ENCODE measurements around the gene EPB41L2. TPM values are rescaled to one million over a fixed set of nuclear protein-coding genes. Genes with fewer than 3 reads are reported as not detected.

Gene EPB41L2
- total RNA-seq, 4 donors from 2014 or later = 58.8 to 105 (median 81.3) TPM

DNA sequence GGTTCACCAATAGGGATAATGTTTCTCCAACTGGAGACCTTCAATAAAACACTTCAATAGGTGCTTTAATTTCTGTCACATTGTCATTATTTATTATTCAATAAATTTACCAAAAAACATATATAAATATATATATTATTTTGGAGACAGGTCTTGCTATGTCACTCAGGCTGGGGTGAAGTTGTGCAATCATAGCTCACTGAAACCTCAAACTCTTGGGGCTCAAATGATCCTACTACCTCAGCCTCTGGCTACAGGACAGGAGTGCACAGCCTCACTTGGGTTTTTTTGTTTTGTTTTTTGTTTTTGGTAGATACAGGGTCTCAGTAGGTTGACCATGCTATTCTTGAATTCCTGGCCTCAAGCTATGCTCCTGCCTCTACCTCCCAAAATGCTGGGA is 226.0 kb downstream of the EPB41L2 start:
- Histone ChIP-seq H3K4me1 (no peaks in the 10 kb centered on the region), H3K9me3 (no peaks in the 10 kb centered on the region), H3K27ac (no peak overlapping the region), H3K27me3 (no peaks in the 10 kb centered on the region), H3K36me3 (no peaks in the 10 kb centered on the region), H3K4me3 (replicated peaks in 1 of 3) (no peak overlapping the region)
- intact Hi-C loops (cut with DNase I) = no loop called here
- TF ChIP-seq POLR2A (IDR thresholded peaks at IDR 0.05) = no peak
- TF ChIP-seq, protein P1, sequence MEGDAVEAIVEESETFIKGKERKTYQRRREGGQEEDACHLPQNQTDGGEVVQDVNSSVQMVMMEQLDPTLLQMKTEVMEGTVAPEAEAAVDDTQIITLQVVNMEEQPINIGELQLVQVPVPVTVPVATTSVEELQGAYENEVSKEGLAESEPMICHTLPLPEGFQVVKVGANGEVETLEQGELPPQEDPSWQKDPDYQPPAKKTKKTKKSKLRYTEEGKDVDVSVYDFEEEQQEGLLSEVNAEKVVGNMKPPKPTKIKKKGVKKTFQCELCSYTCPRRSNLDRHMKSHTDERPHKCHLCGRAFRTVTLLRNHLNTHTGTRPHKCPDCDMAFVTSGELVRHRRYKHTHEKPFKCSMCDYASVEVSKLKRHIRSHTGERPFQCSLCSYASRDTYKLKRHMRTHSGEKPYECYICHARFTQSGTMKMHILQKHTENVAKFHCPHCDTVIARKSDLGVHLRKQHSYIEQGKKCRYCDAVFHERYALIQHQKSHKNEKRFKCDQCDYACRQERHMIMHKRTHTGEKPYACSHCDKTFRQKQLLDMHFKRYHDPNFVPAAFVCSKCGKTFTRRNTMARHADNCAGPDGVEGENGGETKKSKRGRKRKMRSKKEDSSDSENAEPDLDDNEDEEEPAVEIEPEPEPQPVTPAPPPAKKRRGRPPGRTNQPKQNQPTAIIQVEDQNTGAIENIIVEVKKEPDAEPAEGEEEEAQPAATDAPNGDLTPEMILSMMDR (IDR thresholded peaks at IDR 0.05) = no peak
- DNase-seq = no peak

DNA sequence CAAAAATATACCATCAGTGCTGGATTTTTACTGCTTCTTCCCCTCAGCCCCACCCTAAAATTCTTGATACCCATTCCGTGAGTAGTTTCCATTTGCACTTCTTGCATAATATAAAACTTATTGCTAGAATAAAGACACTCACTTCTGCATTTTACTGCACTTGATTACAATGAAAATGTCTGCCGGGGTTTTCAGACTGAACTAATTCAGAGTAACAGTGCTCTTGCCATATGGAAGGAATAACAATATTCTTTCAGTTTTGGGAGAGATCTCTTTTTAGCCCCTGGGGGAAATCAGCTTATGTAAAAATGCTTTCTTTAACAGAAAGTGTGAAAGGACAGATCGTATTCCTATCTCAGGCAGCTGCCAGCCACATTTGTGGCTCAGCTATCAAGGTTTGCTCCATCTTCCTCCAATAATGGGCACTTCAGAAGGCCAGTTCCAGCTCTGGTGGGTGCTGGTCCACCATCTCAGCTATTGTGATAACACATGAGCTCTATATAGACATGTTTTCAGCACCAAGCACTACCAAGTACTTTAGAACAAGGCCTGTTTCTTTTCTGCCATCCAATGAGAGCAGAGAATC is 226.9 kb downstream of the EPB41L2 start:
- WGBS, 2 donors = 83 to 84% methylated on average over 3 of the region's 3 CpGs
- H3K36me3 ChIP-seq = no peaks in the 10 kb centered on the region
- H3K9me3 ChIP-seq = no peaks in the 10 kb centered on the region
- no peak overlapping the region for H3K27ac ChIP-seq
- intact Hi-C loops (cut with DNase I) = no loop called here
- DNase-seq = no peak
- H3K4me1 ChIP-seq = no peaks in the 10 kb centered on the region
- no peak overlapping the region for H3K4me3 ChIP-seq (replicated peaks in 1 of 3)
- H3K27me3 ChIP-seq = no peaks in the 10 kb centered on the region
- TF ChIP-seq POLR2A (IDR thresholded peaks at IDR 0.05) = no peak
- TF ChIP-seq, protein P1 (IDR thresholded peaks at IDR 0.05) = no peak

DNA sequence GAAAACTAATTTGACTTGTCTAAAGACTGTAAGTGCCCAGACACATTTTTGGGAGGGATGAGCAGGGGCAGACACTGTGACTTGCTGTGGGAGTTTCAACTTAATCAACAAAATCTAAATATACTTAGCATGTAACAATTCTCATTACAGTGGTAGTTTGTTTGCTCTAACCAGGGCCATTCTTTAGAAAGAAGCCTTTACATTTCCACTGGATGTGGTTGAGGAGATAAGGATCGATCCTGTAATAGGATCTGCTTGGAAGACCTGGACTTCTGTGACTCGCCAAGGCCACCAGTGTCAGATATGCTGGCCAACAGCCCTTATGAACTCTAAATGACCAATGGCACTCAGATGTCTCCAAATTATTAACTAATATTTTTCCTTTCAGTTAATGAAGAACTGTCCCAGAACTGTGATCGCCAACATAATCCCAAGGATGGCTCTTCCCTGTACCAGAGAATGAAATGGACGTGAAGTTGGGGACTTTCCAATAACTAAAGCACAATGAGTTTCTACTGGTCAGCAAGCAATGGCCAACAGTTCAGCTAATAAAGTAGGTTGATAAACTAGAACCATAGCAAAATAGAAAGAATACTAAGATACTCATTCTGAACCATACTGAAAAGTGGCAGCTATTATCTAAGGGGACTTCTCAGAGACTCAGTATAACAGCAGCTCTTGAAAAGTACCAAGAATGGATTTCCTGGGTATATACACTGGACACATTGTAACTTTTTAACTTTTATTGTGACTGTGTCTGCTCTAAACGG is 228.4 kb downstream of the EPB41L2 start:
- Histone ChIP-seq H3K4me3 (replicated peaks in 1 of 3) (no peak overlapping the region), H3K36me3 (no peaks in the 10 kb centered on the region), H3K9me3 (no peaks in the 10 kb centered on the region), H3K27ac (no peak overlapping the region), H3K4me1 (no peaks in the 10 kb centered on the region), H3K27me3 (no peaks in the 10 kb centered on the region)
- DNase-seq = no peak
- WGBS, 2 donors = 92 to 93% methylated on average over 5 of the region's 5 CpGs
- intact Hi-C loops (cut with DNase I) = no loop called here
- TF ChIP-seq POLR2A (IDR thresholded peaks at IDR 0.05) = no peak
- TF ChIP-seq, protein P1 (IDR thresholded peaks at IDR 0.05) = no peak

DNA sequence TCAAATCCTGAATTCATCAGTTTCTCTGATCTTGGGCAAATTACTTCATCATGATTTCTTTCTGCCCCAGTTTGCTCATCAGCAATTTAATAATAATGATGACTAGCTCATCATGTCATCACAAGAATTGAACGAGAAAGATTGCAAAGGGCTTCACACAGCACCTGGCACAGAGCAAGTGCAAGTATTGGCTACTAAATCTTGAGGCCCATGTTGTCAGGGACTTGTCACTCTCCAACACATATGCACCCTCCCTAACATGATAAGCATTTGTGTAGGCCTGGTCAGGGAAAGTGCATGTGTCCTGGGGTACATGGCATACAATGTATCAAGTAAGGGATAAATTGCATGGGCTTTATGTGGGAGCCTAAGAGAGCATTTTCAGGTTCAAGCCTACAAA is 229.5 kb downstream of the EPB41L2 start:
- DNase-seq = no peak
- Histone ChIP-seq H3K27me3 (no peaks in the 10 kb centered on the region), H3K9me3 (no peaks in the 10 kb centered on the region), H3K27ac (no peak overlapping the region), H3K36me3 (no peaks in the 10 kb centered on the region), H3K4me1 (no peaks in the 10 kb centered on the region), H3K4me3 (replicated peaks in 1 of 3) (no peak overlapping the region)
- WGBS, 2 donors = 94 to 100% methylated on average over 1 of the region's 1 CpG
- intact Hi-C loops (cut with DNase I) = no loop called here
- TF ChIP-seq, protein P1 (IDR thresholded peaks at IDR 0.05) = no peak
- TF ChIP-seq POLR2A (IDR thresholded peaks at IDR 0.05) = no peak

DNA sequence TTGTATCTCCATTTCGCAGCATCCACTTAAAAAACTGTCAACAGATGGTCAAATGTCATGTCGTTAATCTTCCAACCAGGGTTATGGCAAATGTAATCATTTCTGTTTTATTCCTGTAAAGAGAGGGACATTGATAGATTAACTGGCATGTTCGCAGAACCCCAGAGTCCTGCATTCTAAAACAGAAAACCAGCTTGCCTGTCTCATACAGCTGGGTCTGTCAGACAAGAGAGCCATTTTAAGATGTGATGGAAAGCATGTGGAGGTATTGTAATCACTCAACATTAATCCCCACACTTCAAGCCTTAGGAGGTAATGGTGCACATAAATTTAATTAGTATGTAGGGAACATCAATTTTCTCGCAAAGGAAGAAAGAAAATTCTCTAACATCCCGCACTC is 231.4 kb downstream of the EPB41L2 start:
- no peak for DNase-seq
- TF ChIP-seq POLR2A (IDR thresholded peaks at IDR 0.05) = no peak
- TF ChIP-seq, protein P1 (IDR thresholded peaks at IDR 0.05) = no peak
- Histone ChIP-seq H3K9me3 (no peaks in the 10 kb centered on the region), H3K27ac (no peak overlapping the region), H3K36me3 (no peaks in the 10 kb centered on the region), H3K27me3 (no peaks in the 10 kb centered on the region), H3K4me1 (no peaks in the 10 kb centered on the region), H3K4me3 (replicated peaks in 1 of 3) (no peak overlapping the region)
- 89 to 91% methylated on average over 5 of the region's 5 CpGs for WGBS, 2 donors
- intact Hi-C loops (cut with DNase I) = no loop called here
